Sigmoid colon (tissue), 7 donors: ENCODE data around the gene COPB2. TPM values are rescaled to one million over a fixed set of nuclear protein-coding genes. Genes with fewer than 3 reads are reported as not detected.

Source experiments
- DNase-seq: peaks from one replicate; pipeline ENCODE4 v3.0.0-alpha.2; 2019
- H3K27ac ChIP-seq, 4 donors: fragments of 200-600 bp; sonication (generic); one replicate each; pipeline ENCODE4 v1.5.1; 2016 to 2019; ENCODE audit warnings: mild to moderate bottlenecking in 1 of 4
- H3K27me3 ChIP-seq, 3 donors: fragments of 200-600 bp; sonication (generic); one replicate each; pipeline ENCODE4 v1.5.1; 2019; ENCODE audit warnings: mild to moderate bottlenecking in 1 of 3
- H3K36me3 ChIP-seq, 4 donors: fragments of 200-600 bp; sonication (generic); one replicate each; pipeline ENCODE4 v1.5.1; 2016 to 2019
- H3K4me1 ChIP-seq, 4 donors: fragments of 200-600 bp; sonication (generic); one replicate each; pipeline ENCODE4 v1.5.1; 2017 to 2019
- H3K4me3 ChIP-seq, 4 donors: fragments of 200-600 bp; sonication (generic); one replicate each; pipeline ENCODE4 v1.5.1; 2017 to 2019; ENCODE audit warnings: mild to moderate bottlenecking in 2 of 4, moderate library complexity in 1 of 4
- H3K9me3 ChIP-seq, 4 donors: fragments of 200-600 bp in 3 of 4; sonication (generic) in 3 of 4; one replicate each; pipeline versions ENCODE4 v1.5.1 to v1.6.1; 2013 to 2019
- CTCF ChIP-seq, 4 experiments: fragments of 450-650 bp in 3 of 4; fragments of 200-600 bp in 1 of 4; IDR thresholded peaks; one replicate each; pipeline ENCODE4 v1.5.1; 2016 to 2019; ENCODE audit warnings: antibody characterized with exemption in 4 of 4, mild to moderate bottlenecking in 3 of 4, moderate library complexity in 2 of 4
- EP300 ChIP-seq, 4 donors: sonication (generic); formaldehyde crosslinking; IDR thresholded peaks; one replicate each; pipeline ENCODE4 v1.6.1; 2017; ENCODE audit warnings: antibody characterized with exemption in 4 of 4
- POLR2A ChIP-seq, 2 donors: fragments of 450-650 bp; IDR thresholded peaks; one replicate each; pipeline ENCODE4 v1.6.1; 2016; ENCODE audit warnings: antibody characterized with exemption in 2 of 2, mild to moderate bottlenecking in 2 of 2, moderate library complexity in 2 of 2
- POLR2AphosphoS5 ChIP-seq, 4 donors: sonication (generic); formaldehyde crosslinking; IDR thresholded peaks; one replicate each; pipeline ENCODE4 v1.6.1; 2017; ENCODE audit warnings: antibody characterized with exemption in 4 of 4
- WGBS, 2 donors: extraction: QIAGEN DNeasy Blood & Tissue Kit; methylation state at CpG; one replicate each; pipeline ENCODE4 v1.1.7; 2013; 5-methylcytosine and 5-hydroxymethylcytosine counted together
- intact Hi-C: fragments of 100-400 bp; cut with DNase I; formaldehyde crosslinking; loops from one replicate; pipeline ENCODE4 v1.15.1; 2023
- polyA plus RNA-seq, 3 donors: library from polyadenylated mRNA; stranded (reverse); fragments of 200-250 nt; gene quantifications; one replicate each; pipeline ENCODE4 v1.2.3, GENCODE V29; 2013
- total RNA-seq, 4 donors: library from RNA; depleted of rRNA; stranded (reverse); fragments of >200 nt; gene quantifications; one replicate each; pipeline ENCODE4 v1.1.0, GENCODE V29; 2016
- donor health status: healthy with polysubstance abuse.
- donor health status: Bipolar disorder and iron deficiency.
- donor health status: healthy.

Gene COPB2
- total and polyA plus RNA-seq, 7 donors = 52.3 to 82.0 (median 63.7) TPM

DNA sequence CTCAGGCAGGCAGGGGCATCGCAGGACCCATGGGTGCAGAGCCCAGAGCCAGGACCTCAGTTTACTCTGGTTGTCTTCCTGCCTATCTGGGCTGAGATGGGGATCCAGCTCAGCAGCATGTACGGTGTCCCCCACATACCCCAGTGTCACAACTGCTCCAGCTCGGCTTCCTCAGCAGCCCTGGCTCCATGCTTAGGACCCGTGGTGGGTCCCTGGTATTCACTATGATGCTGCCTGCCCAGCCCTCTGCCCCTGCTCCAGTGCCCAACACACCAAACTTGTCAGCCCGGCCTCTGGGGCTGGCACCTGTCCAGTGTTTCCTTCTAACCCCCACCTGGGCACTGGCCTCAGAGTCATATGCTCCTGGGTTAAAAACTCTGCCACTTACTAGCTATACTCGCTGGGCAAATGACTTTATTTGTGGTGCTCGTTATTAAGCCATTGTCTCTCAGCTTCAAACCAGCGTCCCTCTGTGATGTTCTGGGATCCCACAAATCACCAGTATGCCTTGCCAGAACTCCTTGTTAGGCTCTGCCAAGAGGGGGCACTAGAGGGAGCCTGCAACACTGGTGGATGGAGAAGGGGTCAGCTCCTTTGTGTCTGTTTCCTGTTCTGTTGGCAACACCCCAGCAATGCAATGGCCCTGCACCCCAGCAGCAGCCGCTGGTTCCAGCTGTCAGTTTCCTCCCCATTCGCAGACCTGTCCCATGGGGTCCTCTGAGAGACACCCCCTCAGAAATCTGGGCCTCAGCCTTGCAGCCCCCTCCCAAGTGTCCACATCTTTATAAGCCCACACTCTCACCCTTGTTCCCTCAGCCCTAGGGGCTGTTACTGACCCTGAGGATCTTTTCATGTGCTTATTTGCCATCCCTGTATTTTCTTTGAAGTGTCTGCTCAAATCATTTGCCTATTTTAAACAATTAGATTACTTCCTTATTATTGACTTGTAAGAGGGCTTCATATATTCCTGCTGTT lies 69.7 kb downstream of the COPB2 start:
- 65 to 70% methylated on average over 10 of the region's 10 CpGs for WGBS, 2 donors
- Histone ChIP-seq H3K4me1 (no peaks in the 10 kb centered on the region), H3K4me3 (no peak overlapping the region), H3K9me3 (no peaks in the 10 kb centered on the region), H3K27me3 (peaks cover 0 to 15% (median 0%) of the 10 kb centered on the region in 3 donors), H3K36me3 (no peaks in the 10 kb centered on the region), H3K27ac (no peak overlapping the region)
- TF ChIP-seq POLR2A (IDR thresholded peaks at IDR 0.05) (no peak), CTCF (IDR thresholded peaks at IDR 0.05) (no peak), EP300 (IDR thresholded peaks at IDR 0.05) (no peak), POLR2AphosphoS5 (IDR thresholded peaks at IDR 0.05) (no peak)
- intact Hi-C loops = no loop called here
- no peak for DNase-seq

- 83 to 86% methylated on average over 6 of the region's 6 CpGs for WGBS, 2 donors
- no peak overlapping the region for H3K27ac ChIP-seq
- H3K4me3 ChIP-seq = no peak overlapping the region
- peaks cover 0 to 15% (median 0%) of the 10 kb centered on the region in 3 donors for H3K27me3 ChIP-seq
- intact Hi-C loops = no loop called here
- H3K9me3 ChIP-seq = no peaks in the 10 kb centered on the region
- no peaks in the 10 kb centered on the region for H3K36me3 ChIP-seq
- H3K4me1 ChIP-seq = no peaks in the 10 kb centered on the region
- no peak for DNase-seq
- TF ChIP-seq POLR2A (IDR thresholded peaks at IDR 0.05) = no peak
- TF ChIP-seq POLR2AphosphoS5 (IDR thresholded peaks at IDR 0.05) = no peak
- TF ChIP-seq EP300 (IDR thresholded peaks at IDR 0.05) = no peak
- TF ChIP-seq CTCF (IDR thresholded peaks at IDR 0.05) = no peak
Measured at GRCh38 chr3:139318826-139319225, 70.6 kb downstream of the COPB2 start.

GRCh38 chr3:139318431-139318816 lies 71.0 kb downstream of the COPB2 start:
- 49 to 51% methylated on average over 3 of the region's 3 CpGs for WGBS, 2 donors
- Histone ChIP-seq H3K27ac (no peak overlapping the region), H3K9me3 (no peaks in the 10 kb centered on the region), H3K27me3 (peaks cover 0 to 15% (median 0%) of the 10 kb centered on the region in 3 donors), H3K4me1 (no peaks in the 10 kb centered on the region), H3K4me3 (no peak overlapping the region), H3K36me3 (no peaks in the 10 kb centered on the region)
- intact Hi-C loops = no loop called here
- DNase-seq = no peak
- no peak for TF ChIP-seq EP300 (IDR thresholded peaks at IDR 0.05)
- TF ChIP-seq CTCF (IDR thresholded peaks at IDR 0.05) = no peak
- TF ChIP-seq POLR2A (IDR thresholded peaks at IDR 0.05) = no peak
- TF ChIP-seq POLR2AphosphoS5 (IDR thresholded peaks at IDR 0.05) = no peak

DNA sequence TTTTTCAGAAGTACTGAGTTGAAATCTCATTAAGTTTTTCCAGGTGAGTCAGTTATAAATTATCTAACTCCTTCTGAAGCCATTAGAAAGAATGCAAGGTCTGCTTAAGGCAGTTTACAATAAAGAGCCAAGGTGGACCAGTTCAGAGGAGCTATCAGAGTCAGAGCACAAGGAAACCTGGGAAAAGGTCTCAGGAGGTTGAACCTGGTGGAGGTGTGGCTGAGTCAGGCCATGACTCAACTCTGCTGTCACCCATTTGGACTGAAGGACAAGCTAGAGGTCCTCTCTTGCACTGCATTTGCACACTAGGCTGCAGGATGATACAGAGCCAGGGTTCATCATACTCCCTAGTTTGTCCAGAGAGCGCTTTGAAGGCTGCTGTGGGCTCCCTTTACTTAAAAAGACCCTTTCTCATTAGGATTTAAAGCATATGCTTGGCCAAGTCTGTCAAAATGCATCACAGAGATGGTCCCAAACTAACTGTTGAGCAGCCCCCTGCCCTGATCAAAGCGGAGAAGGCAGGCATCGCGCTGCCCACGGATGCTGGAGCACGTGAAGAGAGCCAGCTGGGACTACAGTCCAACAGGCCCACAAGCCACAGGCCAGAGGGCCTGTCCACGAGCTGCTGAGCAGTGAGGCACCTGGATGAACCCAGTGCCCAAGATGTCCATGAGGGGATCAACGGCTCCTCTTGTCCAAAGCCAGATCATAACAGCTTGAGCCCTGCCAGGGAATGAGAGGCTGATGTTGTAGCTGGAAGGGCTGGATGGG lies 71.6 kb downstream of the COPB2 start:
- no peak for TF ChIP-seq CTCF (IDR thresholded peaks at IDR 0.05)
- TF ChIP-seq POLR2A (IDR thresholded peaks at IDR 0.05) = no peak
- no peak for TF ChIP-seq POLR2AphosphoS5 (IDR thresholded peaks at IDR 0.05)
- no peak for TF ChIP-seq EP300 (IDR thresholded peaks at IDR 0.05)

More for the DNA sequence above, 71.6 kb downstream of the COPB2 start:
- intact Hi-C loops = no loop called here
- no peaks in the 10 kb centered on the region for H3K9me3 ChIP-seq
- no peaks in the 10 kb centered on the region for H3K4me1 ChIP-seq
- no peak for DNase-seq
- no peaks in the 10 kb centered on the region for H3K36me3 ChIP-seq
- H3K27me3 ChIP-seq = peaks cover 0 to 15% (median 0%) of the 10 kb centered on the region in 3 donors
- no peak overlapping the region for H3K27ac ChIP-seq
- WGBS, 2 donors = 86 to 91% methylated on average over 8 of the region's 8 CpGs
- H3K4me3 ChIP-seq = no peak overlapping the region
